PC-3 (cell line): ENCODE results near the gene CLPTM1L. TPM values are rescaled to one million over a fixed set of nuclear protein-coding genes. Genes with fewer than 3 reads are reported as not detected.

Experiments
- ATAC-seq: fragments of 200-7000 bp; cut with Tn5 transposase; 2 replicates; pipeline ENCODE4 v1.9.1; 2020; ENCODE audit warnings: mild to moderate bottlenecking, moderate library complexity
- BruUV-seq: library from RNA; stranded (reverse); fragments of 400-500 nt; replicated peaks from 2 replicates; lab custom pipeline; 2021; lab: Mats Ljungman, UMichigan
- CTCF ChIA-PET: fragments of 300-600 bp; sonication (Branson Sonifier 250); formaldehyde crosslinking; loops from one replicate; lab custom pipeline; 2022; ENCODE audit warnings: antibody characterized with exemption; lab: Charles Lee
- POLR2A ChIA-PET: fragments of 300-600 bp; sonication (Branson Sonifier 250); formaldehyde crosslinking; loops from one replicate; lab custom pipeline; 2022; ENCODE audit warnings: antibody characterized with exemption; ENCODE audit not compliant: unreplicated experiment; lab: Charles Lee
- DNase-seq: peaks from one replicate; pipeline ENCODE4 v3.0.0-alpha.2; 2015
- H2AFZ ChIP-seq: fragments of 300-600 bp; sonication (generic); 2 replicates; pipeline ENCODE4 v1.6.0; 2016; ENCODE audit warnings: antibody characterized with exemption, low read length
- H3F3A ChIP-seq: fragments of 300-600 bp; sonication (generic); one replicate; pipeline ENCODE4 v1.6.0; 2017; ENCODE audit warnings: antibody characterized with exemption, low read length, control low read depth, mild to moderate bottlenecking; ENCODE audit not compliant: unreplicated experiment
- H3K27ac ChIP-seq: fragments of 300-600 bp; sonication (generic); 2 replicates; pipeline ENCODE4 v1.5.1; 2016; ENCODE audit warnings: mild to moderate bottlenecking, low read length
- H3K27me3 ChIP-seq: fragments of 300-600 bp; sonication (generic); 2 replicates; pipeline ENCODE4 v1.6.1; 2016; ENCODE audit warnings: low read length, mixed read lengths
- H3K36me3 ChIP-seq: fragments of 300-600 bp; sonication (generic); 2 replicates; pipeline ENCODE4 v1.6.1; 2016; ENCODE audit warnings: low read depth, mixed run types, low read length, mixed read lengths
- H3K4me1 ChIP-seq: fragments of 300-600 bp; sonication (generic); 2 replicates; pipeline ENCODE4 v1.5.1; 2016; ENCODE audit warnings: low read length; ENCODE audit not compliant: insufficient read depth
- H3K4me2 ChIP-seq: fragments of 300-600 bp; sonication (generic); 2 replicates; pipeline ENCODE4 v1.6.0; 2016; ENCODE audit warnings: low read length
- H3K4me3 ChIP-seq: fragments of 300-600 bp; sonication (generic); 2 replicates; pipeline ENCODE4 v1.5.1; 2016; ENCODE audit warnings: mild to moderate bottlenecking, low read length, mixed read lengths
- H3K79me2 ChIP-seq: fragments of 300-600 bp; sonication (generic); 2 replicates; pipeline ENCODE4 v1.6.1; 2017; ENCODE audit warnings: low read length, mixed read lengths
- H3K9ac ChIP-seq: fragments of 300-600 bp; sonication (generic); 2 replicates; pipeline ENCODE4 v1.6.0; 2016; ENCODE audit warnings: mild to moderate bottlenecking, low read length
- H3K9me2 ChIP-seq: fragments of 300-600 bp; sonication (generic); replicated peaks from 2 replicates; pipeline ENCODE4 v1.6.1; 2016; ENCODE audit warnings: mixed run types, low read length, mixed read lengths
- H3K9me3 ChIP-seq: fragments of 300-600 bp; sonication (generic); 2 replicates; pipeline ENCODE4 v1.6.1; 2016; ENCODE audit warnings: low read length, mixed read lengths
- H4K20me1 ChIP-seq: fragments of 300-600 bp; sonication (generic); 2 replicates; pipeline ENCODE4 v1.6.1; 2016; ENCODE audit warnings: low read length, mixed read lengths
- CTCF ChIP-seq: fragments of 300-600 bp; sonication (generic); conservative IDR thresholded peaks from 2 replicates; pipeline ENCODE4 v1.5.1; 2017; ENCODE audit warnings: antibody characterized with exemption, low read depth, mild to moderate bottlenecking, low read length
- EZH2 ChIP-seq: fragments of 300-600 bp; sonication (generic); IDR thresholded peaks from one replicate; pipeline ENCODE4 v1.6.1; 2017; ENCODE audit warnings: antibody characterized with exemption, mild to moderate bottlenecking, low read length; ENCODE audit not compliant: unreplicated experiment
- EZH2phosphoT487 ChIP-seq: fragments of 300-600 bp; sonication (generic); IDR thresholded peaks from 2 replicates; pipeline ENCODE4 v1.6.1; 2018; ENCODE audit warnings: mild to moderate bottlenecking, antibody characterized with exemption, low read length, borderline replicate concordance
- intact Hi-C: fragments of 100-400 bp; cut with micrococcal nuclease; formaldehyde crosslinking; loops from 2 replicates; pipeline ENCODE4 v1.9.0; 2023
- total RNA-seq: library from RNA; depleted of rRNA; stranded (reverse); fragments of >200 nt; gene quantifications from 2 replicates; pipeline ENCODE4 v1.2.3, GENCODE V29; 2014

CLPTM1L gene
- total RNA-seq, 1 experiment from 2014 or later, result 463 TPM

- DNase-seq (no peak), ATAC-seq (no peak)
- Histone ChIP-seq H3K4me1 (no peaks in the 10 kb centered on the region), H3K27me3 (peaks cover 21% of the 10 kb centered on the region), H3K4me2 (no peak overlapping the region), H4K20me1 (no peaks in the 10 kb centered on the region), H3K79me2 (no peaks in the 10 kb centered on the region), H2AFZ (no peak overlapping the region), H3K9me2 (no peaks in the 10 kb centered on the region), H3F3A (no peaks in the 10 kb centered on the region), H3K27ac (no peak overlapping the region), H3K36me3 (no peaks in the 10 kb centered on the region), H3K9me3 (no peaks in the 10 kb centered on the region), H3K4me3 (no peak overlapping the region), H3K9ac (no peak overlapping the region)
- intact Hi-C loops, result no loop called here
- TF ChIP-seq EZH2, result no peak
- TF ChIP-seq EZH2phosphoT487, result no peak
- TF ChIP-seq CTCF, result no peak
- no TSS peak for BruUV-seq
- CTCF ChIA-PET, result no interaction called here
- POLR2A ChIA-PET, result interaction anchor here (0.6 kb wide), 1 partner anchor 15 kb away, joined by 3 read pairs; no protein-coding TSS in a partner anchor
Measured at GRCh38 chr5:1300581-1301083, 44.3 kb downstream of the CLPTM1L start.

GRCh38 chr5:1299961-1300360 lies 44.9 kb downstream of the CLPTM1L start:
- TF ChIP-seq EZH2phosphoT487 (no peak), CTCF (no peak), EZH2 (no peak)
- CTCF ChIA-PET, result no interaction called here
- Histone ChIP-seq H3K9me2 (no peaks in the 10 kb centered on the region), H3K4me2 (no peak overlapping the region), H4K20me1 (no peaks in the 10 kb centered on the region), H3F3A (no peaks in the 10 kb centered on the region), H3K79me2 (no peaks in the 10 kb centered on the region), H3K27ac (no peak overlapping the region), H3K27me3 (peaks cover 21% of the 10 kb centered on the region), H3K4me1 (no peaks in the 10 kb centered on the region), H3K9ac (no peak overlapping the region), H3K4me3 (no peak overlapping the region), H2AFZ (no peak overlapping the region), H3K9me3 (no peaks in the 10 kb centered on the region), H3K36me3 (no peaks in the 10 kb centered on the region)
- POLR2A ChIA-PET, result interaction anchor here (0.6 kb wide), 1 partner anchor 16 kb away, joined by 3 read pairs; no protein-coding TSS in a partner anchor
- ATAC-seq, result no peak
- no TSS peak for BruUV-seq
- intact Hi-C loops, result no loop called here
- no peak for DNase-seq

- Histone ChIP-seq H3K4me1 (no peaks in the 10 kb centered on the region), H3K9me3 (no peaks in the 10 kb centered on the region), H3K79me2 (no peaks in the 10 kb centered on the region), H3K27me3 (peaks cover 18% of the 10 kb centered on the region), H2AFZ (no peak overlapping the region), H3K4me3 (no peak overlapping the region), H3K27ac (no peak overlapping the region), H3K4me2 (no peak overlapping the region), H3F3A (no peaks in the 10 kb centered on the region), H3K36me3 (no peaks in the 10 kb centered on the region), H3K9me2 (no peaks in the 10 kb centered on the region), H4K20me1 (no peaks in the 10 kb centered on the region), H3K9ac (no peak overlapping the region)
- CTCF ChIA-PET, result no interaction called here
- no peak for TF ChIP-seq EZH2
- TF ChIP-seq EZH2phosphoT487, result no peak
- TF ChIP-seq CTCF, result no peak
- no TSS peak for BruUV-seq
- no peak for DNase-seq
- intact Hi-C loops, result no loop called here
- POLR2A ChIA-PET, result no interaction called here
- no peak for ATAC-seq
Measured at GRCh38 chr5:1299511-1299850, 45.4 kb downstream of the CLPTM1L start.
